22Rv1 (cell line): ENCODE measurements around the gene FMO2.
"Not testable (repeated sequence)": the region's sequence is repeated elsewhere in the genome, so short reads cannot be mapped to it uniquely, and the experiment has no call there.

Experiments used
- H3K27ac ChIP-seq: fragments of 450-650 bp; 2 replicates; pipeline ENCODE4 v1.5.1; 2017
- CTCF ChIP-seq: fragments of 450-650 bp; IDR thresholded peaks from 2 replicates; pipeline ENCODE4 v1.5.1; 2017; ENCODE audit warnings: mild to moderate bottlenecking
- ZFX ChIP-seq: fragments of 450-650 bp; IDR thresholded peaks from 2 replicates; pipeline ENCODE4 v1.6.1; 2017; ENCODE audit warnings: antibody characterized with exemption, borderline replicate concordance

Gene FMO2

GRCh38 chr1:171226747-171227370 is 41.8 kb downstream of the FMO2 start:
- H3K27ac ChIP-seq = no peak overlapping the region
- TF ChIP-seq CTCF (peak; percentile 95), ZFX (no peak)

- no peak for TF ChIP-seq ZFX
- TF ChIP-seq CTCF = no peak
- no peak overlapping the region for H3K27ac ChIP-seq
These were observed 46.2 kb downstream of the FMO2 start for GRCh38 chr1:171231326-171231725.

GRCh38 chr1:171233183-171233582 is 48.1 kb downstream of the FMO2 start:
- no peak for TF ChIP-seq CTCF
- TF ChIP-seq ZFX = no peak
- no peak overlapping the region for H3K27ac ChIP-seq

GRCh38 chr1:171236231-171236630 is 51.1 kb downstream of the FMO2 start:
- H3K27ac ChIP-seq = not testable (repeated sequence)

GRCh38 chr1:171243878-171244277 is 58.8 kb downstream of the FMO2 start:
- TF ChIP-seq ZFX = no peak
- no peak for TF ChIP-seq CTCF
- no peak overlapping the region for H3K27ac ChIP-seq

- no peak for TF ChIP-seq ZFX
- TF ChIP-seq CTCF = peak; percentile 92
- H3K27ac ChIP-seq = no peak overlapping the region
These were observed 60.5 kb downstream of the FMO2 start for GRCh38 chr1:171245458-171246064.

GRCh38 chr1:171247501-171247900 is 62.4 kb downstream of the FMO2 start:
- H3K27ac ChIP-seq = no peak overlapping the region
- no peak for TF ChIP-seq CTCF
- TF ChIP-seq ZFX = no peak

- H3K27ac ChIP-seq = no peak within 1 kb of the TSS
- TF ChIP-seq CTCF = no peak
- TF ChIP-seq ZFX = no peak
These were observed 63.2 kb downstream of the FMO2 start, which contains the start of gene FMO1 for GRCh38 chr1:171248302-171248701. TSS of gene FMO1 (plus strand) at chr1:171248494. CDS start at chr1:171258088, 9,594 bp downstream.
